ES-I3 (cell line): ENCODE data around the gene KLHL26.

Experiments used
- H3K36me3 ChIP-seq: 2 replicates; pipeline ENCODE4 v1.6.1; 2013; ENCODE audit warnings: mild to moderate bottlenecking, low read length, control low read depth, moderate library complexity; ENCODE audit not compliant: insufficient read depth
- H3K4me1 ChIP-seq: 2 replicates; pipeline ENCODE4 v1.6.1; 2013; ENCODE audit warnings: mild to moderate bottlenecking, control low read depth, low read length; ENCODE audit not compliant: insufficient read depth
- H3K9ac ChIP-seq: 2 replicates; pipeline ENCODE4 v1.6.1; 2013; ENCODE audit warnings: low read depth, mild to moderate bottlenecking, low read length, moderate library complexity
- H3K9me3 ChIP-seq: 2 replicates; pipeline ENCODE4 v1.6.1; 2013; ENCODE audit warnings: mild to moderate bottlenecking, low read length, moderate library complexity; ENCODE audit not compliant: control insufficient read depth, insufficient read depth

The KLHL26 gene

GRCh38 chr19:18618236-18618635 is 18.6 kb upstream of the KLHL26 start:
- no peaks in the 10 kb centered on the region for H3K36me3 ChIP-seq
- no peak overlapping the region for H3K9ac ChIP-seq
- no peaks in the 10 kb centered on the region for H3K9me3 ChIP-seq
- H3K4me1 ChIP-seq, result no peaks in the 10 kb centered on the region; the same call in 1 of the 2 replicates

GRCh38 chr19:18620311-18620710 is 16.5 kb upstream of the KLHL26 start:
- Histone ChIP-seq H3K4me1 (no peaks in the 10 kb centered on the region; the same call in 1 of the 2 replicates), H3K9me3 (no peaks in the 10 kb centered on the region), H3K36me3 (no peaks in the 10 kb centered on the region), H3K9ac (no peak overlapping the region)

GRCh38 chr19:18620902-18621301 is 15.9 kb upstream of the KLHL26 start:
- no peaks in the 10 kb centered on the region for H3K9me3 ChIP-seq
- H3K36me3 ChIP-seq, result no peaks in the 10 kb centered on the region
- H3K4me1 ChIP-seq, result no peaks in the 10 kb centered on the region; the same call in 1 of the 2 replicates
- H3K9ac ChIP-seq, result no peak overlapping the region

DNA sequence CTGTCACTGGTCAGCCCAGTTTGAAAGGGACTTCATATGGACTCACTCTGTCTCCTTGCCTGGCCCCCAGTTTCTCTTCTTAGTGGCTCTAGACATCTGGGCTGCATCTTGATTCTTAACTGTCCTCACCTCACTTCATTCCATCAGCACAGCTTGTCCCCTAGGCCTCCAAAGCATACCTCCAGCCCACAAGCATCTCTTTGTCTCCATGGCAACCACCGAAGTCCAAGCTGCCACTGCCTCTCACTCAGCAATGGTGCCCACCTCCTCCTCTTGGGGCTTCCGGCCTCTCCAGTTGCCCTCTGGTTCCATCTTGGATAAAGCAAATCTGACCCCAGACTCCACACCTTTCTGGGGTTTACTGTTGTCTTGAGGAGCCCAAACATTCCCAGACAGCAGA is 9.9 kb upstream of the KLHL26 start:
- no peaks in the 10 kb centered on the region for H3K9me3 ChIP-seq
- H3K36me3 ChIP-seq, result no peaks in the 10 kb centered on the region
- no peak overlapping the region for H3K9ac ChIP-seq
- no peaks in the 10 kb centered on the region; the same call in 1 of the 2 replicates for H3K4me1 ChIP-seq

DNA sequence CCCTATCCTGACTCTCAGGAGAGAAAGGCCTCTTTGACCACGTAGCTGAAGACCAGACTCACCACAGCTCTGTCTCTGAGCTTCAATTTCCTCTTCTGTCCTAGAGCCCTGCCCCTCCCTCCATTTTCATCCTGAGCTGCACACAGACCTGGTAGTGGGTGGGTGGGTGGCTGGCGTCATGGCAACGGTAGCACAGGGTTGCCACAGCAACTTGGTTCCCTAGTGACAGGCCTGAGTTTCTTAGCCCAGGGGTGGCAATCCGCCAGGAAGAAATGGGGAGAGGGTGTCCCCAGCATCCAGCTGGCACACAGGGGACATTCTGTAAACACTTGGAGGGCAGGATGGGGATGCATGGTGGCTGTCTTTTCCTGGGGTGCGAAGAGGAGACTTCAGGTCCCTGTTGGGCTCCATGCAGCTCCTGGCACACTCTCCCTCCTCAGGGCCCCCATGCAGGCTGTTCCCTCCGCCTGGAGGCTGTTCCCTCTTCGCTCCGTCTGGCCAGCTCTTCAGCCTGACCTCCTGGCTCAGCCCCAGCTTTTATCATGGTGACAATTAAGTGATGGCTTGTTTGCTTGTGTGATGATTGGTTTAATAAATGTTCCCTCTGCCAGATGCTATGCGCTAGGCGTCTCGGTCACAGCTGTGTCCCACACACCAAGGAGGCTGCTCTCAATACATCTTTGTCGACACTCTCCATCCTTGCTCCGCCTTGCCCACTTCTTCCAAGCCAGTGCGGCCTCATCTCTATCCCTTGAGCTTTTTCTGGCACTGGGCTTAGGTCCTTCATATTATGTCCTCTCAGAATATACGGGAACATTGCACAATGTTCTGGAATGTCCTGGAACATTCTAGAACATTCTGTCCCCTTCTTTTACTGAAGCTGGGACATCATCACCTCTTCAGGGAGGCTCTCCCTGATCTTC is 7.4 kb upstream of the KLHL26 start:
- H3K36me3 ChIP-seq, result no peaks in the 10 kb centered on the region
- H3K9me3 ChIP-seq, result no peaks in the 10 kb centered on the region
- no peak overlapping the region for H3K9ac ChIP-seq
- H3K4me1 ChIP-seq, result no peaks in the 10 kb centered on the region

- no peak overlapping the region for H3K9ac ChIP-seq
Observed at GRCh38 chr19:18633321-18633720, 3.5 kb upstream of the KLHL26 start.

DNA sequence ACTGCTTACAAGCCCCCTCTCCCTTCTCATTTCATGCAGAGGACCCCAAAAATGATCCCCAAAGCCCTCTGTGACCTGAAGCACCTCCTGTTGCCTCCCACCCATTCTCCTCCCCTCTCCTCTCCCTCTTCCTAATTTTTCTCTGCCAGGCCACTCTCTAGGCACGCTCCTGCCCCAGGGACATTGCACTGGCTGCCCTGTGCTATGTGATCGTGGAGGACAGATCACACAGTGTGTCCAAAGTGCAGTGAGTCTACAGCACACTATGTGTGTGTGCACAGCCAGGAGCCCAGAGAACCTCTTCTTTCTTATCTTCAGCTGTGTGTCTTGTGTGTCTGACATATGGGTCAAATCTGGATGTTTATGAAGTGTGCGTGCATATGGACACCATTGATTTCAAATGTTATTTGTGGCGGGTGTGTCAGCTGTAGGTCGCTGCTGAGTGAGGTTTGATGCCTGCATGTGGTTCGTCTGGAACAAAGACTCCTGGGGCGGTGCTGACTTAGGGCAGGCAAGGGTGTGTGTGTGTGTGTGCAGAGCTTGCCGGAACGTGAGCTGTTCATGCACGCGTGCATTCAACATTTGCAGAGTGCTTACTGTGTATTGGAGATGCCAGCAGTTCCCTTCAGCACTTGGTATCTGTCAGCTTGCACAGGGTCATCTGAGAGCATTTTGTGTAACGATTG is 2.1 kb upstream of the KLHL26 start:
- Histone ChIP-seq H3K4me1 (peaks cover 9% of the 10 kb centered on the region), H3K9me3 (no peaks in the 10 kb centered on the region), H3K36me3 (no peaks in the 10 kb centered on the region), H3K9ac (no peak overlapping the region)

More at GRCh38 chr19:18633321-18633720, 3.5 kb upstream of the KLHL26 start:
- H3K36me3 ChIP-seq, result no peaks in the 10 kb centered on the region
- no peaks in the 10 kb centered on the region for H3K9me3 ChIP-seq
- peaks cover 9% of the 10 kb centered on the region for H3K4me1 ChIP-seq

- Histone ChIP-seq H3K4me1 (peaks cover 9% of the 10 kb centered on the region), H3K9me3 (no peaks in the 10 kb centered on the region), H3K9ac (no peak overlapping the region), H3K36me3 (no peaks in the 10 kb centered on the region)
Observed at GRCh38 chr19:18635831-18636182, 1.0 kb upstream of the KLHL26 start.

DNA sequence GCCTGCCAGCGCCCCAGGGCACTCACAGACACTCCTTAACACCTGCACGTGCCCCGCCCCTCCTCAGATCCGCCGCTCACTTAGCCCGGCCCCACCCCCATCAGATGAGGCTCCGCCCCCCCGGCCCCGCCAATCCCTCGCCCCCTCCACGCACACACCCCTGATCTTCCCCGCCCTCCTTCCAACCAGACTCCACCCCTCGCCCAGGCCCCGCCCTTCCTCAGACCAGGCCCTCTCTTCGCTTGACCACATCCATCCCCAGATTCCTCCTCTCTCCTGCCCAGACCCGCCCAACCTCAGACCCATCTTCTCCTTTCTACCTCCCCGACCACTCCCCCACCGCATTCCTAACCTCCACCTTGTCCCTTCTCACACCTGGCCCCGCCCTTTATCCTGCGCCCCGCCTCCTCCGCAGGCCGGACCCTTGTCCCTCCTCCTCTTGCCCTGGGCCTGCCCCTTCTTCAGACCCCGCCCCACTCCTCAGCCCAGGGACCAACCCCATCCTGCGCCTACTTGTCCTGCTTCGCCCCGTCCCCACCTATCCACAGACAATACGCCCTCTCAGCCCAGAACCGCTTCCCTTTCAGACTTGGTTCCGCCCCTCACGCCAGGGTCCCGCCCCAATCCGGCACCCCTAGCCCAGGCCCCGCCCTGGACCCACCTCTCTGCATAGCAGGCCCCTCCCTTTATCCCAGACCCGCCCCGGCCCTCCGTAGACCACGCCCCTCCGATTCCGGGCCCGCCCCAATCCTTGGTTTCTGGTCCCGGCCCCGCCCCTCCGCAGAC is 452 bp upstream of the KLHL26 start:
- Histone ChIP-seq H3K36me3 (no peaks in the 10 kb centered on the region), H3K9ac (peak overlapping the region; percentile 81; the same call in 1 of the 2 replicates)

DNA sequence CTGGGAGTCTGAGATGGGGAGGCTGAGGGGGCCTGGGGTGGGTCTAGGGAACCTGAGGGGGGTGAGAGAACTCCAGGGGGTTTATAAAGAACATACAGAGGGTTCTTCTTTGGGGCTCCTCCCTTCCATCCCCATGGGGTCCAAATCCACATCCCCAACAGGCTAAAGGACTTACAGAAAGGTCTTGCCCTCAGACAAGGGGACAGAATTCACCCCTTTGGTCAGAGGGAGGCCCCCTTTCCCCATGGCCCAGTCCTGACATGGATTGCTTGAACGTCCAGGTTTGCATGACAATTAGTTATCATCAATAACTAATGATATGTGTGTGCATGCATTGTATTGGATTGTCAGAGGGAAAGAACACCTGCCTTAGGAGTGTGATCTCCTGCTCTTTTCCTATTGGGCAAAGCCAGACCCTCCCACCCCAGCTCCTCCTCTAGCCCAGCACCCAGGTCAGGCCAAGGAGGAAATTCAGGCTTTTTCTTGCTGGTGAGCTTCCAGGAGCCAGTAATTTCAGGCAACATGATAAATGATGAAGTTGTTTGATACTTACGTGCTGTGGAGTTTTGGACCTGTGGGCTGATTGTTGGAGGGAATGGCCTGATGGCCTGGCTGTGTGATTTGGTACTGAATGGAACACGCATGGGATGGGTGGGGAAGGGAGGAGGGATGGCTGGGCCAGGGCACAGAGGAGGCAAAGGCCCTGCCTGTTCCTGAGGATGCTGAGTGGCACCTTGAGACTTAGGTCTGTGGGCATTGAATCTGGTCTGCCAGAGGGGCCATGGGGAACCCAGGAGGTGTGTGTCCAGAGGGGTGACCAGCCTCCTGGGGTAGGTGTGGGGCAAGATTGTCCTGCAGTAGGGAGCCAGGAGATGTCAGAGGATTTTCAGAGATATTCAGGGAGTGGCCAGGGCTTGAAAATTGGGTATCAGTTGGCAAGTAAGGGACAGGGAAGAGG is 1.1 kb downstream of the KLHL26 start:
- no peaks in the 10 kb centered on the region for H3K36me3 ChIP-seq
- H3K9me3 ChIP-seq, result no peaks in the 10 kb centered on the region
- peak overlapping the region; percentile 93; the same call in 1 of the 2 replicates for H3K9ac ChIP-seq
- H3K4me1 ChIP-seq, result peaks cover 9% of the 10 kb centered on the region

More for the DNA sequence above, 452 bp upstream of the KLHL26 start:
- Histone ChIP-seq H3K4me1 (peaks cover 9% of the 10 kb centered on the region), H3K9me3 (no peaks in the 10 kb centered on the region)

DNA sequence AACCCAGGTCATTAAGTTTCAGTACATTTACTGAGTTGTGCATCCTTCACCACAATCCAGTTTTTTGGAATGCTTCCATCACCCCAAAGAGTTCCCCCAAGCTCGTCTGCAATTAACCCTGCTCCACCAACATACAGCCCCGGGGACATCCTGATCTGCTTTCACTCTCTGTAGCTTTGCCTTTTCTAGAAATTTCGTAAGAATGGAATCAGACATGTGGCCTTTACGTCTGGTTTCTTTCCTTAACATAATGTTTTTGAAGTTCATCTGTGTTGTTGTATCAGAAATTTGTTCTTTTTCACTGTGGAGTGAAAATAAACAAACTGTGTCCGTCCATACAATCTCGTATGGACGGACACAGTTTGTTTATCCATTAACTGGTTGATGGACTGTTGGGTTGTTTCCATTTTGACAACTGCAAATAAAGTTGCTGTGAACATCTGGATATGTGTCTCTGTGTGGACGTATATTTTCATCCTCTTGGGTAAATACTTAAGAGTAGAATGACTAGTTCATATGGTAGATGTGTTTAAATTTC is 2.9 kb downstream of the KLHL26 start:
- H3K9me3 ChIP-seq, result no peaks in the 10 kb centered on the region
- no peak overlapping the region for H3K9ac ChIP-seq
- no peaks in the 10 kb centered on the region for H3K36me3 ChIP-seq
- H3K4me1 ChIP-seq, result peaks cover 16% of the 10 kb centered on the region

GRCh38 chr19:18644196-18645034 is 7.6 kb downstream of the KLHL26 start:
- Histone ChIP-seq H3K36me3 (no peaks in the 10 kb centered on the region), H3K9me3 (no peaks in the 10 kb centered on the region), H3K9ac (no peak overlapping the region), H3K4me1 (peaks cover 23% of the 10 kb centered on the region; the same call in 1 of the 2 replicates)
